OCI-LY7 (cell line): Measurements from ENCODE around the gene NDUFAB1. TPM values are rescaled to one million over a fixed set of nuclear protein-coding genes. Genes with fewer than 3 reads are reported as not detected.

Experiments used
- BruUV-seq: library from RNA; stranded (reverse); fragments of 400-500 nt; replicated peaks from 2 replicates; lab custom pipeline; 2021; lab: Mats Ljungman, UMichigan
- CTCF ChIA-PET: fragments of 300-600 bp; sonication (Branson Sonifier 250); formaldehyde crosslinking; loops from one replicate; lab custom pipeline; 2022; ENCODE audit warnings: antibody characterized with exemption; ENCODE audit not compliant: unreplicated experiment; lab: Charles Lee
- POLR2A ChIA-PET: fragments of 300-600 bp; sonication (Branson Sonifier 250); formaldehyde crosslinking; loops from one replicate; lab custom pipeline; 2022; ENCODE audit warnings: antibody characterized with exemption; lab: Charles Lee
- DNase-seq: peaks from one replicate; pipeline ENCODE4 v3.0.0-alpha.2; 2015; ENCODE audit warnings: low spot score
- H2AFZ ChIP-seq: fragments of 200-600 bp; sonication (generic), shearing (Covaris generic); 2 replicates; pipeline ENCODE4 v1.6.1; 2014; ENCODE audit warnings: mild to moderate bottlenecking, antibody characterized with exemption, low read length, moderate library complexity
- H3K27ac ChIP-seq: fragments of 200-600 bp; sonication (generic); 2 replicates; pipeline ENCODE4 v1.5.1; 2014; ENCODE audit warnings: mixed run types, low read depth, mild to moderate bottlenecking, moderate library complexity, low read length, inconsistent platforms; ENCODE audit not compliant: poor library complexity, severe bottlenecking
- H3K36me3 ChIP-seq: fragments of 200-600 bp; sonication (generic); 2 replicates; pipeline ENCODE4 v1.6.1; 2014; ENCODE audit warnings: mild to moderate bottlenecking, antibody characterized with exemption, low read length, moderate library complexity, mixed read lengths; ENCODE audit not compliant: insufficient read depth
- H3K4me1 ChIP-seq: fragments of 200-600 bp; sonication (generic); 2 replicates; pipeline ENCODE4 v1.5.1; 2014; ENCODE audit warnings: mild to moderate bottlenecking, low read length; ENCODE audit not compliant: insufficient read depth, poor library complexity, severe bottlenecking
- H3K4me2 ChIP-seq: fragments of 200-600 bp; sonication (generic); 2 replicates; pipeline ENCODE4 v1.6.1; 2014; ENCODE audit warnings: mild to moderate bottlenecking, low read length
- H3K4me3 ChIP-seq: fragments of 200-600 bp; sonication (generic); 2 replicates; pipeline ENCODE4 v1.5.1; 2014; ENCODE audit warnings: mild to moderate bottlenecking, low read depth, low read length; ENCODE audit not compliant: poor library complexity, severe bottlenecking
- H3K79me2 ChIP-seq: fragments of 200-600 bp; sonication (generic); 2 replicates; pipeline ENCODE4 v1.6.1; 2016; ENCODE audit warnings: low read depth, mild to moderate bottlenecking, low read length, moderate library complexity, mixed read lengths; ENCODE audit not compliant: insufficient read depth
- H3K9me2 ChIP-seq: fragments of 200-600 bp; sonication (generic); 2 replicates; pipeline ENCODE4 v1.6.1; 2016; ENCODE audit warnings: mild to moderate bottlenecking, low read length, mixed read lengths; ENCODE audit not compliant: insufficient read depth
- H3K9me3 ChIP-seq: fragments of 200-600 bp; sonication (generic); 2 replicates; pipeline ENCODE4 v1.6.1; 2014; ENCODE audit warnings: mild to moderate bottlenecking, mixed run types, low read length, mixed read lengths
- H4K20me1 ChIP-seq: fragments of 200-600 bp; sonication (generic); 2 replicates; pipeline ENCODE4 v1.6.1; 2014; ENCODE audit warnings: mild to moderate bottlenecking, antibody characterized with exemption, low read length, moderate library complexity, mixed read lengths; ENCODE audit not compliant: insufficient read depth
- CTCF ChIP-seq: fragments of 200-600 bp; sonication (generic); conservative IDR thresholded peaks from 2 replicates; pipeline ENCODE4 v1.5.1; 2014; ENCODE audit warnings: mild to moderate bottlenecking, antibody characterized with exemption, low read length, moderate library complexity, mixed read lengths
- EZH2phosphoT487 ChIP-seq: fragments of 200-600 bp; sonication (generic); IDR thresholded peaks from 2 replicates; pipeline ENCODE4 v1.6.1; 2018; ENCODE audit warnings: low read depth, borderline replicate concordance, mild to moderate bottlenecking, mixed run types, antibody characterized with exemption, low read length, moderate library complexity, mixed read lengths
- intact Hi-C: fragments of 100-400 bp; cut with micrococcal nuclease; formaldehyde crosslinking; loops from one replicate; pipeline ENCODE4 v1.10.0; 2022; ENCODE audit not compliant: unreplicated experiment
- total RNA-seq, 2 experiments: library from RNA; depleted of rRNA in 1 of 2; stranded (reverse); fragments of >200 nt in 1 of 2; shearing (Covaris generic) in 1 of 2; gene quantifications; 2 replicates each; pipeline ENCODE4 v1.2.3, GENCODE V29; 2014 to 2022

NDUFAB1 gene
- total RNA-seq, 2 experiments from 2014 or later = 149 to 159 TPM

- Histone ChIP-seq H4K20me1 (no peaks in the 10 kb centered on the region), H3K4me2 (no peak overlapping the region), H3K4me1 (peaks cover 6% of the 10 kb centered on the region), H3K9me3 (no peaks in the 10 kb centered on the region), H3K9me2 (no peaks in the 10 kb centered on the region), H3K79me2 (peaks cover 10% of the 10 kb centered on the region; the same call in 1 of the 2 replicates), H3K36me3 (peaks cover 97% of the 10 kb centered on the region), H3K27ac (no peak overlapping the region), H3K4me3 (no peak overlapping the region), H2AFZ (no peak overlapping the region)
- POLR2A ChIA-PET = no interaction called here
- no TSS peak for BruUV-seq
- no peak for DNase-seq
- intact Hi-C loops = no loop called here
- CTCF ChIA-PET = no interaction called here
- TF ChIP-seq CTCF = no peak
- no peak for TF ChIP-seq EZH2phosphoT487
Observed at GRCh38 chr16:23564575-23565363, 31.3 kb downstream of the NDUFAB1 start.

- Histone ChIP-seq H3K79me2 (peaks cover 26% of the 10 kb centered on the region), H3K4me1 (peaks cover 14% of the 10 kb centered on the region), H3K27ac (no peak overlapping the region), H3K4me3 (no peak overlapping the region), H4K20me1 (no peaks in the 10 kb centered on the region; the same call in 1 of the 2 replicates), H2AFZ (no peak overlapping the region), H3K36me3 (peaks cover 90% of the 10 kb centered on the region), H3K9me2 (no peaks in the 10 kb centered on the region), H3K9me3 (no peaks in the 10 kb centered on the region), H3K4me2 (no peak overlapping the region)
- ChIA-PET POLR2A (interaction anchor here (1.1 kb wide), 1 partner anchor 15 kb away, joined by 3 read pairs; no protein-coding TSS in a partner anchor), CTCF (interaction anchor here (0.6 kb wide), 1 partner anchor 35 kb away, joined by 3 read pairs; no protein-coding TSS in a partner anchor)
- BruUV-seq = no TSS peak
- intact Hi-C loops = no loop called here
- DNase-seq = no peak
- TF ChIP-seq EZH2phosphoT487 (no peak), CTCF (no peak)
Observed at GRCh38 chr16:23563186-23563585, 32.9 kb downstream of the NDUFAB1 start.

- intact Hi-C loops = no loop called here
- peaks cover 32% of the 10 kb centered on the region for H3K79me2 ChIP-seq
Observed at GRCh38 chr16:23562505-23562904, 33.6 kb downstream of the NDUFAB1 start.

More at GRCh38 chr16:23562505-23562904, 33.6 kb downstream of the NDUFAB1 start:
- BruUV-seq = no TSS peak
- Histone ChIP-seq H4K20me1 (no peaks in the 10 kb centered on the region; the same call in 1 of the 2 replicates), H3K9me2 (no peaks in the 10 kb centered on the region), H3K36me3 (peaks cover 83% of the 10 kb centered on the region), H3K4me2 (no peak overlapping the region), H3K9me3 (no peaks in the 10 kb centered on the region), H3K4me3 (no peak overlapping the region), H2AFZ (no peak overlapping the region), H3K4me1 (peaks cover 15% of the 10 kb centered on the region), H3K27ac (no peak overlapping the region)
- CTCF ChIA-PET = no interaction called here
- no peak for TF ChIP-seq CTCF
- no peak for TF ChIP-seq EZH2phosphoT487
- no peak for DNase-seq
- POLR2A ChIA-PET = interaction anchor here (1.1 kb wide), 1 partner anchor 16 kb away, joined by 3 read pairs; no protein-coding TSS in a partner anchor
